ENCODE measurements around the gene CATSPERZ.

Gene CATSPERZ

GRCh38 chr11:64351136-64351631, 51.0 kb downstream of the CATSPERZ start:
- TF ChIP-seq CTCF (conservative IDR thresholded peaks at IDR 0.05; ENCODE audit: low read depth, low read length): no peak
- no peak overlapping the region for H3K4me3 ChIP-seq (ENCODE audit: low read length)
- DNase-seq (ENCODE audit: low read depth): no peak

GRCh38 chr11:64352099-64352994, 52.2 kb downstream of the CATSPERZ start:
- no peak overlapping the region for H3K4me3 ChIP-seq (ENCODE audit: low read length)
- no peak for TF ChIP-seq CTCF (conservative IDR thresholded peaks at IDR 0.05; ENCODE audit: low read depth, low read length)
- no peak for DNase-seq (ENCODE audit: low read depth)

- no peak for DNase-seq (ENCODE audit: low read depth)
- H3K4me3 ChIP-seq (ENCODE audit: low read length): no peak overlapping the region
- no peak for TF ChIP-seq CTCF (conservative IDR thresholded peaks at IDR 0.05; ENCODE audit: low read depth, low read length)
These were observed 53.0 kb downstream of the CATSPERZ start for GRCh38 chr11:64352995-64353714.

GRCh38 chr11:64353715-64354506, 53.8 kb downstream of the CATSPERZ start:
- no peak for TF ChIP-seq CTCF (conservative IDR thresholded peaks at IDR 0.05; ENCODE audit: low read depth, low read length)
- DNase-seq (ENCODE audit: low read depth): no peak
- no peak overlapping the region for H3K4me3 ChIP-seq (ENCODE audit: low read length)

Measured in retinal pigment epithelial cell (primary cell).